ENCODE measurements around the gene SH3BGR.
A peak's percentile ranks its signal among the peaks of the same experiment; 100 is the strongest.
"Not testable (repeated sequence)": the region's sequence is repeated elsewhere in the genome, so short reads cannot be mapped to it uniquely, and the experiment has no call there.

The SH3BGR gene

GRCh38 chr21:39451332-39452206 is at the start of gene SH3BGR:
SH3BGR (plus strand) TSS chr21:39451970; CDS start chr21:39452097, 127 bp downstream.
- DNase-seq = no peak

GRCh38 chr21:39406065-39406464 is 45.7 kb upstream of the SH3BGR start:
- DNase-seq = no peak

- not testable (repeated sequence) for DNase-seq
These were observed 32.6 kb upstream of the SH3BGR start for GRCh38 chr21:39419204-39419603.

- DNase-seq = no peak
These were observed 29.1 kb upstream of the SH3BGR start for GRCh38 chr21:39422527-39423241.

- DNase-seq = no peak
These were observed 22.3 kb upstream of the SH3BGR start for GRCh38 chr21:39429445-39429844.

DNA sequence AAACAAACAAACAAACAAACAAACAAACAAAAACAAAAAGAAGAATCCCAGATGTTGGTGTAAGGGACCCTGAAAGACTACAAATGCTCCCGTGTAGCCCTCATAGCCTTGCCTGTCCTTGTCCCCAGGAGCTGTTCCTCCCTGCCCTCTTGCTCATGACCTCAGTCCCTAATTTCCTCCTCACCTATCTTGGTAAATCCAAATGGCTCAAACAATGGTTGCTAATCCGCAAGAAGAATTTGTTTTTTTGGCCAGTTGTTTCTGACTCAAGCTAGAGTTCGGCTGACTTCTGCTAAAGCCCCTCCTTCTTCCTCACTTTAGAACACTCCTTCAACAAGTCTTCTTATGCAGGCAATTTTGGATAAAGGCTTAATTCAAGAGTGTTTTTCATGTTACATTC is 21.8 kb upstream of the SH3BGR start:
- no peak for DNase-seq

GRCh38 chr21:39430457-39430856 is 21.3 kb upstream of the SH3BGR start:
- no peak for DNase-seq

DNA sequence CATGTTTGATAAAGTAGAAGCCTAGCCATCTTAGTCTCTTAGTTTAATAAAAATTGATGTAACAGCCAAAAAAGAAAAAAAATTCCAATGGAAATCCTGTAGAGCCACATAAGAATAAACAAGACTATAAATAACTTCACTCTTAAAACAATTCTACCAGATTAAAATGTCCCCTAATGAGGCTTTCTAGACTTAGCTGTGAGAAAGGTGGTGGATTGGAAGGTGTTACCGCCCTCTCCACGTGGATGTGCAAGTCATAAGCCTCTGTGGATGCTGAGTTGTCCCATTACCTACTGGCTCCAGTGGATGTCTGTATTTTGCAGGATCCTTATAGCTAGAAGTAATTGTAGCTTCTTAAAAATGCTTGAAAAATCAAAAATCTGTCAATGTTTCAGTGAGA is 20.8 kb upstream of the SH3BGR start:
- no peak for DNase-seq

DNA sequence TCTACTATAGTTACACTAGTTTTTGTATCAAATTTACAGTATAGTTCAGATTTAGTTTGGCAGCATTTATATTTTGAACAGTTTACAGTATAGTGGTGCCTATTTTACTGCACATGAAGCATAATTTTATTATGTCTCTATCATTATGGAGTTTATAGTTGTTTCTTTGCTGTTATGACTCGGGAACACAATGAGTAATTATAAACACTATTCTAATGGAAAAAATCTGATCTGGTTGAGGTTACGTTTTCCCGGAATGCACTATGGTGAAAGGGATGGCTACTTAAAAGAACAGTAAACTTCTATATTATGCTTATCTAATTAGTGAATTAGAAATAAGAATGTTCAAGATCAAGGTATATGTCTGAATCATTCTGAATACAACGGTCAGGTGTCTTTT is 16.8 kb upstream of the SH3BGR start:
- no peak for DNase-seq

GRCh38 chr21:39439232-39439631 is 12.5 kb upstream of the SH3BGR start:
- DNase-seq = no peak

DNA sequence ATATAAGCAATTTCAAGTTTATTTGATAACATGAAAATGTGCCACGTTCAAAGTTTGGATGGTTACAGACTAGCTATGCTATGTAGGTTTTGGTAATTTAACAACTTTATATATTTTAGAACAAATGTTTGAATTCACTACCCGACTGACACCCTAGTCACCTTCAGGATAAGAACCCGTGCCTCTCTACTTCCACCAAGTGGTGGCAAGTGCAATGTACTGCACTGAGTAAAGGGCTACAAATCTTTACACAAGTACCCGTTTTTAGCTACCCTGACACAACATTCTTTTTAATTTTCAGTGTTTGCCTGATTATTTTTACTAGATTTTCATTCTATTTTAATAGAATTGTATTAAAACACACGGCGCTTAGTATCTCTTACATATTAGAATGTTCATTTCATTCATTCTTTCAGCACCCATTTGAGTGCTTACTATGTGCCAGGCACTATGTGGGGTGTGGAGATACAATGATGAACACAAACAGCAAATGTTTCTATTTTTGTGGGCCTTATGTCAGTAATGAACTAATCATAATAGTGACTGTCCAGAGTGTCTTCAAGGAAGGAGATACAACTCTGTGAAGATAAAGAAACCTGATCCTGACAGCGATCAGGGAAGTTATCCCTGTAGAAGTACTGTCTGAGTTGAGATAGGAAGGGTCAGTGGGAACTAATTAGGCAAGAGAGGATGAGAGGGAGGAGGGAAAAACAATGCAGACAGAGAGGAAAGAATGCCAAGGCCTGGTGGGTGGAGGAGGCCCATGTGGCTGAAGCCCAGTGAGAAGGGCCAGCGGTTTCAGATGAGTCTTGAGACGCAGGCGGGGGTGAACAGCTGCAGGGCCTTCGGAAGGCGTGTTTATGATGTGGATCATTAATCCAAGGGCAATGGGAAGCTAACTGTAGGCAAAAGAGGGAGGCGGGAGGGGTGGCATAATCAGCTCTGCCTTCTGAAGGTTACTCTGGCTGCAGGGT is 10.0 kb upstream of the SH3BGR start:
- DNase-seq = peak; percentile 17 to 31

- no peak for DNase-seq
These were observed 7.2 kb upstream of the SH3BGR start for GRCh38 chr21:39444421-39445180.

DNA sequence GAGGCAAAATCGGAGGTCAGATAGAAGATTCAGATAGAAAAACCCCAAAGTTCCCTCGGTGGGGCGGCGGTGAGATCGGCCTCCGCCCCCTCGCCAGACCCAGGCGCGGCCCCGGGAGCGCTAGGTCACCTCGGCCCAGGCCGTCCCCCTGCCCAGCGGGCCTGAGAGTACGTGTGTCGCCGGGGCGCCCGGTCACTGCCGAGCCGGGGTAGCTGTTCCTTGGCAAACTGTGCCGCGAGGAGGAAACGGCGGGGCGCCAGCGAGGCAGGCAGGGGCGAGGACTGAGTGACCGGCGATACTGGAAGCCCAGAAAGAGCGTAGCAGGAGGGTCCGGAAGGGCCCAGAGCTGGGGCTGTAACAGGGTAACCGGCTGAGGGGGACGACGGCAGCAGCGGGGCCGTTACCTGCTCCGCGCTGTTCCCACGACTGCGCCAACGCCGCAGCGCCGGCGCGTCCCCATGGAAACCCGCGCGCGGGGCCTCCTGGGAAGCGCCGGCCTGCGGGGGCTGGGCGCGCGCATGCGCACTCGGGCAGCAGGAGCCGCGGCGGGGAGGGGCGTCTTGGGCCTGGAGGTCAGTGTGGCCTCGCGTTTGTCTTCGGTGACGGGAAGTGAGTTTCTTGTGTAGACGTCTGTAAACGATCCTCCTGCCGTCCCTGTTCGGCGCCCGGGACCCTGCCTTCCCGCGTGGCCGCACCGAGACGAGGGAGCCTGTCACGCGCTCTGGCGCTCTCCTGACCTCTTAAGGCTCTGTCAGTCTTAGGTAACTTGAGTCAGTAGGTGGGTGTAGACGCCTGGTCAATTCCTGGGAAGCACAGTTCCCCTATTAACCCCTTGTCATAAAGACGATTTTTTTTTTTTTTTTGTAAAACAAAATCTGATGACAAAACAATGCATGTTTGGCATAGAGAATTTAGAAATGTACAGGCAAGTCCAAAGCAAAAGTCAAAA is 6.2 kb upstream of the SH3BGR start, which contains the start of gene LCA5L:
TSS of gene LCA5L (minus strand) at position 458 of the 949 bp plus-strand sequence. CDS start 17,285 bp downstream, outside the sequence.
- DNase-seq = peak; percentile 80 to 83

DNA sequence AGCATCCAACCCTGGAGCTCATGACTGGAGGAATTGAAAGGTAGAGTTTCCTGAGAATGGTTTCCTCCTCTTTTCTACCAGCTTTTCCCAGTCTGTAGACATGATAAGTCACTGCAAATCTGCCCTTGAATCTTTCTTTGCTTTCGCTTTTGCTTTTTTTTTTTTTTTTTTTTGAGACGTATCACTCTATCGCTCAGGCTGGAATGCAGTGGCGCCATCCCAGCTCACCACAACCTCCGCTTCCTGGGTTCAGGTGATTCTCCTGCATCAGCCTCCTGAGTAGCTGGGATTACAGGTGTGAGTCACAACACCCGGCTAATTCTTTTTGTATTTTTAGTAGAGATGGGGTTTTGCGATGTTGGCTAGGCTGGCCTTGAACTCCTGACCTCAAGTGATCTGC is 4.5 kb upstream of the SH3BGR start:
- DNase-seq = no peak

DNA sequence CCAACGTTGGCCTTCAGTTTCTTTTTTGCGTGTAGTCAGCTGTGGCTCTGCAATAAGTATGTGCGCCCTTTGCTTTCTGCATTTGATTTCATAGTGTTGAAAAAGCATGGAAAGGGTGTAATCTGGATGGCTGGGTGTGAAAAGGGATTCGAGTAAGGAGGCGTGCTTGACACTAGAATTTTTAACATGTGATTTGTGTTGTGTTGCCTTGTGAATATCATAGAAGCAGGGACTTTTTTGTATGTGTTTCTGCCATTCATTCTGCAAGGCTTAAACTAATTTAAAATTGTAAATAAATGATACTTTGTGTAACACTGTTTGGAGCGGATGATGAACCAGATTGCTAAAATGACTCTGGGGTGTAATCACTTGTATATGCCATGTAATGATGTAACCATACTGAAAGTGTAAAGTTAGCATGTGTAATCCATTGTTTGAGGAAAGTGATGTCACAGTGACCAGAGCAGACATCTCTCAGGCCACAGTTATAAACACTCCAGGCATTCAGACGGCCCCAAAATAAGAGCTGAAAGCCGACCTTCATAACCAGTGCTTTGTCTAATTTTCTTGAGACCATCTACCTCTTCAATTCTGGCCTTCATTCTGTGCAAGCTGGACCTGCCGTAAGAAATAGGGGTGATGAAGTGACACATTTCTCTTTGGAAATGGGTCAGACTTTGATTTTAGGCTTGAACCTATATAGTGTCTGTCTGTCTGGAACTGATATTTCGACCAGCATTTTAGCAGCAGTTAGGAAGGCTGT is 618 bp downstream of the SH3BGR start:
- DNase-seq = no peak

DNA sequence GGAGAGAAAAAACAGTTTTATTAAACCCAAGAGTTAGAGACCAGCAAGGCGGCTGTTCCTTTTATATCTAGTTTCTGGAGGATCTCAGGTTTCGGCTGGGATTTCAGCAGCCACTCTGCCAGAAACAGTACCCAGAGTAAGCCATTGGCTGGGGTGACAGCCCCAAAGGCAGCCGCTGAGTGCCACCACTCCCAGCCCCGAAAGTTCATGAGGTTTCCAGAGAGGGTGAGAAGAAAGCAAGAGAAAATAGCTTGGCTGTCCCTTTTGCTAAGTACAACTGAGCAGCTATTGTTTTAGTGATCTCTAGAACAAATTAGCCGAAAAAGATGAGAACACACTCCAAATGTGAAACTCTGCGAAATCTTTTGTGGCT is 1.2 kb downstream of the SH3BGR start:
- no peak for DNase-seq

DNA sequence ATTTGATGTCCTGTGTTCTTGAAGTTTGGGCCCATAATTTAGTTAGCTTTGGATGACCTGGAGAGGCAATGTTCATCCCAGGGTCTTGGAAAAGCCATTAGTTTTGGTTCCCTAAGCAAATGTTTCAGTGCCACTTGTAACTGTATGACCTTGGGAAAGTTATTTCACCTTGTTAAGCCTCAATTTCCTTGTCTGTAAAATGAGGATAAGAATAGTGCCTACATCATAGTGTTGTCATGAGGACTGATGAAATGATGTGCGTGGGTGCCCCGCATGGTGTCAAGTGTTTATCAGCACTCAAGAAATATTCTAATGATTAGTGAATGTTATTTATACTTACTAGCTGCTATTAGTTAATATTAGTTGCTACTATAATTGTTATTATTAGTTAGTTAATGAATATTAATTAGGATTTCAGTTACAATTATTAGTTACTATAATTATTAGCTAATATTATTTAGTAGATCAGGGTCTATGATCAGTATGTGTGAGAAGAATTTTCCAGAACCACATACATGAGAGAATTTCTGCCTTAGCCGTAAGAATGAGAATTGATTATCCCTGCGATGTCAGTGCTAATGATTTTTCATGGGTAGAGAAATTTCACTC is 1.9 kb downstream of the SH3BGR start:
- no peak for DNase-seq

GRCh38 chr21:39454949-39455668 is 3.3 kb downstream of the SH3BGR start:
- no peak for DNase-seq

DNA sequence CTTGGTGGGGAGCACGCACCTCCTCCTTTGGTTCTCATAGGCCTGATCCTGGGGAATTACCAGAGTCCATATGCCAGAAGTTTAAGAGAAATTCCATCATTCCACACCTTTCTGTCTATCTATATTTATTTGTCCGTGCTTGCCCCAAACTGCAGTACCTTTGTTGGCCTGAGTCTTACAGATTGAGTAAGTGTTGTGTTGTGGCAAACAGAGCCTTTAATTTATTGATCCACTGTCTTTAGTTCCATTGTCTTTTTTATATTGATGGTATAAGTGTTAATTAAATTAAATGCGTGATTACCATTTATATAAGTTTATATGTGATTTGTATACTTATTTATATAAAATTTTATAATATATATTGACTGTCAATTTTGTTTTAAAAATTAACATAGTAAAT is 4.9 kb downstream of the SH3BGR start:
- no peak for DNase-seq
